NCI-H774 (cell line): ENCODE results near the gene CTAGE9.

Experiments
- DNase-seq: peaks from one replicate; lab custom pipeline; 2025; lab: John Stamatoyannopoulos, UW

CTAGE9 gene

DNA sequence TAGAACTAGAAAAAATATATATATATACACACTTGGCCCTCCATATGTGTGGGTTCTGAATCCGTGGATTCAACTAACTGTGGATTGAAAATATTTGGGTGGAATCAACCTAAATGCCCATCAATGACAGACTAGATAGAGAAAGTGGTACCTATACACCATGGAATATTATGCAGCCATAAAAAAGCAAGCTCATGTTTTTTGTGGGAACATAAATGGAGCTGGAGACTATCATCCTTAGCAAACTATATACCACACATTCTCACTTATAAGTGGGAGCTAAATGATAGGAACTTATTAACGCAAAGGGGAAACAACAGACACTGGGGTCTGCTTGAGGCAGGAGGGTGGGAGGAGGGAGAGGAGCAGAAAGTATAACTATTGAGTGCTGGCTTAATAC lies 37.6 kb downstream of the CTAGE9 start:
- DNase-seq = no peak

DNA sequence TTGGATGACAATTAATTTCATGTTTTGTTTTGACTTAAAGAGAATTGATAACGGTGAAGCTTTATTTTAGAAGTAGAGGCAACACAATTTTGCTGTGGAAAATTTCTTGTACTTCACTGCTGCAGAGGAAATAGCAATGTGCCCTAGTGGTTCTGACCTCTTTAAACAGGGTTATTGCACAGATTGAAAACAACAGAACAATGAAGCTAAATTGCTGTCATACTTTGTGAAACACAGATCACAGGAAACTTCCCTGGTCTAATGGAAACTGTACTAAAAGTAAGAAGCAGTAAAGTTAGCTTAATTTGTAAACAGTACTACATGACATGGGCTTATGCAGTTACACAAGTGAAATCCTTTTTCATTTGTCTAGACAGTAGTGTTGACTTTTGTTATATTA lies 40.9 kb downstream of the CTAGE9 start:
- DNase-seq = no peak

DNA sequence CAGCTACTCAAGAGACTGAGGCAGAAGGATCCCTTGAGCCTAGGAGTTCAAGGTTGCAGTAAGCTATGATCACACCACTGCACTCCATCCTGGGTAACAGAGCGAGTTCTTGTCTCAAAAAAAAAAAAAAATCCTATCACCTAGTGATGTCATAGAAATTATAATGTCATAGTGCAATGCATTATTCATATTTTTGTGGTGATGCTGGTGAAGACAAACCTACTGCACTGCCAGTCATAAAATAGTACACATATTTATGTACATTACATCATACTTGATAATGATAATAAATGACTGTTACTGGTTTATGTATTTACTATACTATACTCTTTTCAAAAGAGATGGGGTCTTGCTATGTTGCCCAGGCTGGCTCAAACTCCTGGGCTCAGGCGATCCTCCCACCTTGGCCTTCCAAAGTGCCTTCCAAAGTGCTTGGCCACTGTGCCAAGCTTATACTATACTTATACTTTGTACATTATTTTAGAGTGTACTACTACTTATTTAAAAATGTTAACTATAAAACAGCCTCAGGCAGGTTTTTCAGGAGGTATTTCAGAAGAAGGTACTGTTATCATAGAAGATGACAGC lies 47.1 kb downstream of the CTAGE9 start:
- DNase-seq = no peak

DNA sequence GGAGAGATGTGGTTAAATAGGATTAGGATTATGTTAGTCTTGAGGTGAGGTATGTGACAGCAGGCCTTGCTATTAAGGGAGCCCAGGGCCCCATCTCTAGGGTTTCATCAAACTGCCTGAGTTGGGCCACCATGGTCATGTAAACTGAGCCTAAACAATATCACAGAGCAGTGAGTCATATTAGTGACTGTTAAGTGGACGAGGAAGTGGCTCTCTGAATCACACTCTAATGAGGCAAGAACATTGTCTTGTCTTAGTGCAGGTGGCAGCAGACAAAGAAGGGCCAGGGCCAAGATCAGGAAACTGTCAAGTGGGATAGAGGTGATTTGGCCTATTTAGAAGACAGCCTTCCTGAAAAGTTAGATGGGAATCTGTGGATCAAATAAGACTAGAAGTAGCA lies 50.6 kb downstream of the CTAGE9 start:
- no peak for DNase-seq
